Measurements from ENCODE around the gene SLC9A7.

Gene SLC9A7

GRCh38 chrX:46643636-46644035, 115.3 kb downstream of the SLC9A7 start:
- no peak for DNase-seq

GRCh38 chrX:46642145-46642544, 116.8 kb downstream of the SLC9A7 start:
- DNase-seq, result no peak

GRCh38 chrX:46637938-46638337, 121.0 kb downstream of the SLC9A7 start:
- no peak for DNase-seq

GRCh38 chrX:46636223-46636622, 122.7 kb downstream of the SLC9A7 start:
- DNase-seq, result no peak

- no peak for DNase-seq
These were observed 123.7 kb downstream of the SLC9A7 start for GRCh38 chrX:46635186-46635585.

- DNase-seq, result no peak
These were observed 124.3 kb downstream of the SLC9A7 start for GRCh38 chrX:46634577-46634976.

- no peak for DNase-seq
These were observed 128.8 kb downstream of the SLC9A7 start for GRCh38 chrX:46630141-46630540.

GRCh38 chrX:46628460-46629371, 130.2 kb downstream of the SLC9A7 start:
- DNase-seq, result no peak

GRCh38 chrX:46627711-46628419, 131.1 kb downstream of the SLC9A7 start:
- no peak for DNase-seq

GRCh38 chrX:46627062-46627461, 131.9 kb downstream of the SLC9A7 start:
- no peak for DNase-seq

- no peak for DNase-seq
These were observed 132.4 kb downstream of the SLC9A7 start for GRCh38 chrX:46626566-46626965.

GRCh38 chrX:46624090-46624786, 134.7 kb downstream of the SLC9A7 start:
- DNase-seq, result no peak

GRCh38 chrX:46621572-46621971, 137.3 kb downstream of the SLC9A7 start:
- no peak for DNase-seq

GRCh38 chrX:46620505-46620904, 138.4 kb downstream of the SLC9A7 start:
- no peak for DNase-seq

- DNase-seq, result no peak
These were observed 140.0 kb downstream of the SLC9A7 start for GRCh38 chrX:46618947-46619346.

GRCh38 chrX:46617906-46618305, 141.0 kb downstream of the SLC9A7 start:
- no peak for DNase-seq

- no peak for DNase-seq
These were observed 147.1 kb downstream of the SLC9A7 start for GRCh38 chrX:46611658-46612362.

GRCh38 chrX:46610070-46610658, 148.8 kb downstream of the SLC9A7 start:
- no peak for DNase-seq

- no peak for DNase-seq
These were observed 151.0 kb downstream of the SLC9A7 start for GRCh38 chrX:46607916-46608315.

- no peak for DNase-seq
These were observed 156.3 kb downstream of the SLC9A7 start for GRCh38 chrX:46602468-46603102.

GRCh38 chrX:46601283-46601682, 157.6 kb downstream of the SLC9A7 start:
- no peak for DNase-seq

GRCh38 chrX:46599051-46599560, 159.8 kb downstream of the SLC9A7 start:
- DNase-seq, result no peak

Measured in NCI-H2107 (cell line).